Measurements from ENCODE around the gene TADA3.

DNA sequence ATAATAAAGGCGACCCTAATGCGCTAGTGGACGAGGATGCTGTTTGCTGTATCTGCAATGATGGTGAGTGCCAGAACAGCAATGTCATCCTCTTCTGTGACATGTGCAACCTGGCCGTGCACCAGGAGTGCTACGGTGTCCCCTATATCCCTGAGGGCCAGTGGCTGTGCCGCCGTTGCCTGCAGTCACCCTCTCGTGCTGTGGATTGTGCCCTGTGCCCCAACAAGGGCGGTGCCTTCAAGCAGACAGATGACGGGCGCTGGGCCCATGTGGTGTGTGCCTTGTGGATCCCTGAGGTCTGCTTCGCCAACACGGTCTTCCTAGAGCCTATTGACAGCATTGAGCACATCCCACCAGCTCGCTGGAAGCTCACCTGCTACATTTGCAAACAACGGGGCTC lies 53.1 kb downstream of the TADA3 start:
- TF ChIP-seq, protein P1, sequence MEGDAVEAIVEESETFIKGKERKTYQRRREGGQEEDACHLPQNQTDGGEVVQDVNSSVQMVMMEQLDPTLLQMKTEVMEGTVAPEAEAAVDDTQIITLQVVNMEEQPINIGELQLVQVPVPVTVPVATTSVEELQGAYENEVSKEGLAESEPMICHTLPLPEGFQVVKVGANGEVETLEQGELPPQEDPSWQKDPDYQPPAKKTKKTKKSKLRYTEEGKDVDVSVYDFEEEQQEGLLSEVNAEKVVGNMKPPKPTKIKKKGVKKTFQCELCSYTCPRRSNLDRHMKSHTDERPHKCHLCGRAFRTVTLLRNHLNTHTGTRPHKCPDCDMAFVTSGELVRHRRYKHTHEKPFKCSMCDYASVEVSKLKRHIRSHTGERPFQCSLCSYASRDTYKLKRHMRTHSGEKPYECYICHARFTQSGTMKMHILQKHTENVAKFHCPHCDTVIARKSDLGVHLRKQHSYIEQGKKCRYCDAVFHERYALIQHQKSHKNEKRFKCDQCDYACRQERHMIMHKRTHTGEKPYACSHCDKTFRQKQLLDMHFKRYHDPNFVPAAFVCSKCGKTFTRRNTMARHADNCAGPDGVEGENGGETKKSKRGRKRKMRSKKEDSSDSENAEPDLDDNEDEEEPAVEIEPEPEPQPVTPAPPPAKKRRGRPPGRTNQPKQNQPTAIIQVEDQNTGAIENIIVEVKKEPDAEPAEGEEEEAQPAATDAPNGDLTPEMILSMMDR (conservative IDR thresholded peaks at IDR 0.05; ENCODE audit: low read length) = no peak
- TF ChIP-seq EZH2phosphoT487 (IDR thresholded peaks at IDR 0.05; ENCODE audit: borderline replicate concordance, low read depth, low read length) = no peak
